NCI-H345 treated with DMSO at 0.1 percent for 48 hours (cell line): ENCODE data around the gene PRTFDC1.

ENCODE experiments used
- DNase-seq: peaks from one replicate; lab custom pipeline; 2025; ENCODE audit not compliant: unreplicated experiment; lab: John Stamatoyannopoulos, UW

Gene PRTFDC1

DNA sequence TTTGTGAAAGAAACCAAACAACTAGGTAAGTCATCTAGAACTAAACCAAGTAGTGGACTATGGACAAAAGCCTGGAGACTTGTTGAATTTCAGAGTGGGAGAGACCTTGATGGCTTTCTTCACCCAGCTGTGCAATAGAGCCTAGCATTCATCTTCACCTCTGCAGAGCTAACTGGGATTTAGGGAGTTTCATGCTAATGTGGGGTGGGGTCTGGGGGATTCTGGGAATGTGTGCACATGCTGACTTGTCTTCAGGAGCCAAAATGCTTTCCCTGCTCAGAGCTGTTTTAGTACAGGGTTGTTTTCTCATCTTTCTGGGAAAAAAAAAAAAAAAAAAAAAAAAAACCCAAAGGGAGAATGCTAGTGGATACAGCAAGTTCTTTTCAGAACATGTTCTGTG is 147.4 kb downstream of the PRTFDC1 start:
- DNase-seq, result no peak

DNA sequence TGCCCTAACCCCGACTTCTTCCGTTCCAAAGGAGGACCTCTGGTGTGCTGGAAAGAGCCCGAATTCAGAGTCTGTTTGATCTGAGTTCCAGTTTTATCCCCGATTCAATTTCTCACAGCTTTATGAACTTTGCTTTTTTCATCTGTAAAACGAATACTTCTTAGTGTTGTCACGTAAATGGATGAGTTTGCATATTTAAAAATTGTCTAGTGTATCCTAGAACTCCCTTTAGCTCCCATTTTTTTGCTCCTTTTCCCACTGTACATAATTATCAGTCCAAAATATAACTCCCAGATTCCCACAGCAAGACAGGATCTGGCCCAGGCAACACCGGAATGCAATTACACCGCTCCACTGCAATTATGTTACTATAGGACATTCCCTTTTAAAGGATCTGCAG is 148.0 kb downstream of the PRTFDC1 start:
- no peak for DNase-seq

DNA sequence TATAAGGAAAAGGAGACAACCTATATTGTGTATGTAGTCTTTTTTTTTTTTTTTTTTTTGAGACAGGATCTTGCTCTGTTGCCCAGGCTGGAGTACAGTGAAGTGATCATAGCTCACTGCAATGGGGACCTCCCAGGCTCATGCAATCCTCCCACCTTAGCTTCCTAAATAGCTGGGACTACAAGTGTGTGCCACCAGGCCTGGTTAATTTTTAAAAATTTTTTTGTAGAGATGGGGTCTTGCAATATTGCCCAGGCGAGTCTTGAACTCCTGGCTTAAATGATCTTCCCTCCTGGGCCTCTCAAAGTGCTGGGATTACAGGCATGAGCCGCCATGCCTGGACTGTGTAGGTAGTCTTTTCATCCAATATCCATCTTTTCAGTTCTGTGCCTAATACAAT is 150.0 kb downstream of the PRTFDC1 start:
- DNase-seq, result no peak

DNA sequence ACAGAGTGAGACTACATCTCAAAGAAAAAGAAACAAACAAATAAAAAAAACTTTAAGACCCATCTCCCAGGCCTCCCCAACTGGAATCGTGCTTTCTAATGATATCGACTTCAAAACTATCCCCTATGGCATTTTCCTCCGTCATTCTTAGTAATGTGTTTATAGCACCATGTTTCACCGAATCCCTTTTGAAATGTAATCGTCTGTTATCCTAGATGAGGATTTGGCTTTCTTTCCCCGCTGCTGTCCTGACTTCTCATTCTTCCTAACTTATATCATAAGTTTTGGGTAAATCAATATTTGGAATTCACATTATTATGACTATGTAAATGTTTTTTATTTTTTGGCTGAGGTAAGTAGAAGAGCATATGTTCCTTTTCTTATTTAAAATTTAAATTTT is 151.5 kb downstream of the PRTFDC1 start:
- DNase-seq, result no peak
